HG03342 (cell line): ENCODE results near the gene DNHD1.
A peak's percentile ranks its signal among the peaks of the same experiment; 100 is the strongest.

ENCODE experiments used
- ATAC-seq: cut with Tn5 transposase; IDR thresholded peaks from one replicate; pipeline ENCODE4 v1.9.1; 2021; ENCODE audit warnings: mild to moderate bottlenecking, moderate library complexity; ENCODE audit not compliant: unreplicated experiment

Gene DNHD1

DNA sequence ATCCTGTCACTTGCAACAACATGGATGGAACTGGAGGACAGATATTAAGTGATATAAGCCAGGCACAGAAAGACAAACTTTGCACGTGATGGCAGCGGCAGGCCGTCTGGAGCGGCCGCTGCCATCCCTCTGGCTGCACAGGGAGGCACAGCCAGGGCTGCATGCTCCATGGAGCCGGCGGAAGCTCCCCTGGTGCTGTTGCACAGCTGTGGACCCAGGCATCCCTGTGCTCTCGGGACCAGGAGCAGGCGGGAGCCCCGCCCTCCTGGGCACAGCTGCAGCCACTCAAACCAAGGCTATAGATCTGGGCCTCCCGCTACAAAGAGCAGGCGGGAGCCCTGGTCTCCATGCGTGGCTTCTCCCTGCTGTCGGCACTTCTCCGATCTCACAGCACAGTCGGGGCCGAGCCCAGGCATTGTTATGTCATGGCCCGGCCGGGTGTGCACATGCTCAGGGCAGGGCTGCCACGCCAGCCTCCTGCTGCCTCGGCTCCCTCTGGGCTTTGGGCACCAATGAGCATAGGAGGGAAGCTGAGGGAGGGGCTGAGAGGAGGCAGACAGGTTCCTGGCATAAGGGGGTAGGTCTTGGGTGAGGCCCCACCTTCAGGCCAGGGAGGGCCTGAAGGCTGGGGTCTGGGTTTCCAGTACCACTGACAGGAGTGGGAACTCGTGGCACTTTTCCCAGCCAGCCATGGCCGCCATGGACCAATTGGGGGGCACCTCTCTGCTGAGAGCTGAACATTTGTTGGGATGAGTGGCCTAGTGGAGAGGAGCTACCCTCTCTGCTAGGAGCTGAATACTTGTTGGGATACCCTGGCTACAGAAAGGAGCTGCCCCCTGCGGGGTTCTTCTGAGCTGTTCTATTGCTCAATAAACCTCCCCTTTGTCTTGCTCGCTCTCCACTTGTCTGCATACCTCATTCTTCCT lies 89.6 kb downstream of the DNHD1 start:
- no peak for ATAC-seq

GRCh38 chr11:6587360-6587953 lies 90.4 kb downstream of the DNHD1 start:
- no peak for ATAC-seq

GRCh38 chr11:6588018-6588417 lies 90.9 kb downstream of the DNHD1 start:
- no peak for ATAC-seq

- no peak for ATAC-seq
Observed at GRCh38 chr11:6594142-6594768, 97.2 kb downstream of the DNHD1 start.

DNA sequence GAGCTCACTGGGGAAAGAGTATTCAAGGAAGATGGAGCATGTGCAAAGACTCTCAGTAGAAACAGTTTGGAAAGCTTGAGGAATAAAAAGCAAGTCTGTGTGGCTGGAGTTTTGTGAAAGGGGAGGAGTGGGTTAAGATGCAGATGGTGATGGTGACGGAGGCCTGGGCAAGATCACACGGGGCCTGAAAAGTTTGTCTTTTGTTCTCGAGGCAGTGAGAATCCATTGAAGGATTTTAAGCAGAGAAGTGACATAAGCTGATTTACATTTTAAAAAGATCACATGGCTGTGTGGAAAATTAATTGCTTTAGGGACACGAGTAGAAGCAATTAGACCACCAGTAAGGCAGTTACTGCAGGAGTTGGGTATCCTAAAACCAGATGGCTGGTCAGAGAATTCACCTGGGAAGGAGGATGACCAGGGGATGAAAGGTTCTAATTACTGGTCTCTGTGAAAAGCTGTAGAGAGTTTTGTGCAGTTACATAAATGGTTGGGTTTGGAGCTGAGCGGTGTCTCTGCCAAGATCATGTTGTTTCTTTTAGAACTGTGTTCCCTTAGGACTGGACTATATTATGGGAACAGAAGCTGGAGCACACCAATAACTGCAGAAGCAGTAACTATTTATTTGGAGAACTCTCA lies 99.3 kb downstream of the DNHD1 start:
- no peak for ATAC-seq

- no peak for ATAC-seq
Observed at GRCh38 chr11:6598555-6598954, 101.5 kb downstream of the DNHD1 start.

DNA sequence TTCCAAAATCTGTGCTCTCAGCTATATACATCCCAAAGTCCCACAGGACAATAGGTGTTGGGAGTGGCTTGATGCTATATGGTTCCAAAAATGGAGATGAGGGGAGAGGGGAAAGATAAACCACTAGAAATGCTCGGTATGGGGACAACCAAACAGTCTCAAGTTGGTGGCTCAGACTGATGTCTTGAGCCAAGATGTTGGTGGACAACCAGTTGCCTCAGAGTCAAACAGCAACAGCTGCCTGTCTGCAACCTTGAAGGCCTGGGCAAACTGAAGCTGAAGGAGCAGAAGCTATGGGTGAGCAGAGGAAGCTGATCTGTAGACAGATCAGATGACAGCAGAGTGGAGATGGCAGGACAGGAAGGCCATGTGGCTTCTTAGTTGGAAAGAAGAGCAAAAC lies 102.4 kb downstream of the DNHD1 start:
- no peak for ATAC-seq

DNA sequence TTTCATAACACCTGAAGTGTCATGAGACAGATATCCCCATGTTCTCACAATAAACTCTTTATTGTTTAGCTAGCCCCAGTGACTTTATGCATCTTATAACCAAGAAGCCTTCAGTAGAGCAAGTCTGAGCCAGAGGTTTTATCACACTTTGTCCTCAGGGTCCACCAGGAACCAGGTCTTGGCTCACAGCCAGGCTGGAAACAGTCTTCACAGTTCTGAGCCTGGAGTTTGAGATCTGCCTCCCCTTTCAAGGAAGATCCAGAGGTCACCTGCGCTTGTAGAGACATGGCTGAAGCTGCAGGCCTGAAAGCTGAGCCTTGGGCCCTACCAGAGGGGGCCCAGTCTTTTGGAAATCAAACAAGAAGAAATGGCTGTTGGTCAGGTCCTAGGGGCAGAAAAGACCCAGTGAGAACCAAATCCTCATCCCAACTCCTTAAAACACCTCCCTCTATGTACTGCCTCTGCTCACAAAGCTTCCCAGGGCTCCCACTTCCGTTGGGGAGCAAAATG lies 102.9 kb downstream of the DNHD1 start:
- no peak for ATAC-seq

DNA sequence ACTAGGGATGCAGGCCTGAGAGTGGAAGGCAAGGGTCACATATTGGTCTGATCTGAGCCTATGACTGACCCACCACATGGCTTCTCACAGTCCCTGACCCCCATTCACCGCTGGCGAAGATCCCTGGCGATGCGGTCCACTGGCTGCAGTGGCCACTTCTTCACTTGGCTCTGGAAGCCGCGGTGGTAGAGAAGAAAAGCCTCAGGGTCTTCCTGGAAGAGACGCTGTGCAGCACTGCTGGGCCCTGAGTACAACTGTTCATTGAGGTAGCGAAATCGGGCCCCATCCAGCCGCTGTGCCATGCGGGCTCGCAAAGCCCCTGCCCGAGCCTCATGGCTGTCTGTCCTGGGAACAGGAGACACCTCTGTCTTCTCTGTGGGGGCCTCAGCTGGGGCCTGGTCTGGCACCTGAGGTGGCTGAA lies 104.0 kb downstream of the DNHD1 start:
- no peak for ATAC-seq

- no peak for ATAC-seq
Observed at GRCh38 chr11:6602096-6602940, 105.2 kb downstream of the DNHD1 start.

GRCh38 chr11:6603287-6604080 lies 106.4 kb downstream of the DNHD1 start, which contains the start of the genes ILK and RRP8:
ILK (plus strand) TSS chr11:6603774; CDS start chr11:6604272, 498 bp downstream.
RRP8 (minus strand) TSS chr11:6603616; CDS start chr11:6603502, 114 bp downstream.
- peak; percentile 78 for ATAC-seq

GRCh38 chr11:6604081-6604626 lies 107.1 kb downstream of the DNHD1 start:
- peak; percentile 37 for ATAC-seq

- no peak for ATAC-seq
Observed at GRCh38 chr11:6604790-6605189, 107.7 kb downstream of the DNHD1 start.

GRCh38 chr11:6606471-6607189 lies 109.5 kb downstream of the DNHD1 start:
- ATAC-seq = peak; percentile 29

GRCh38 chr11:6607190-6607795 lies 110.2 kb downstream of the DNHD1 start:
- no peak for ATAC-seq

GRCh38 chr11:6608011-6608410 lies 110.9 kb downstream of the DNHD1 start:
- no peak for ATAC-seq

- ATAC-seq = no peak
Observed at GRCh38 chr11:6608726-6609501, 111.8 kb downstream of the DNHD1 start.
